GM12801 (cell line): ENCODE measurements around the gene ARL16.

ENCODE experiments used
- CTCF ChIP-seq: IDR thresholded peaks from one replicate; pipeline ENCODE4 v1.5.1; 2011; ENCODE audit warnings: control low read depth; ENCODE audit not compliant: insufficient read length; ENCODE audit errors: extremely low read depth

Gene ARL16

GRCh38 chr17:81688616-81689015, 5.0 kb upstream of the ARL16 start:
- TF ChIP-seq CTCF: no peak

GRCh38 chr17:81687770-81688541, 4.4 kb upstream of the ARL16 start:
- no peak for TF ChIP-seq CTCF

- no peak for TF ChIP-seq CTCF
These were observed 3.0 kb upstream of the ARL16 start for GRCh38 chr17:81686614-81687013.

- no peak for TF ChIP-seq CTCF
These were observed 1.5 kb upstream of the ARL16 start for GRCh38 chr17:81685108-81685507.

- no peak for TF ChIP-seq CTCF
These were observed 880 bp upstream of the ARL16 start for GRCh38 chr17:81684442-81684911.

GRCh38 chr17:81683208-81683583, 401 bp downstream of the ARL16 start:
- TF ChIP-seq CTCF: no peak

- no peak for TF ChIP-seq CTCF
These were observed 911 bp downstream of the ARL16 start for GRCh38 chr17:81682565-81683207.
